Measurements from ENCODE around the gene TP53TG3. TPM values are rescaled to one million over a fixed set of nuclear protein-coding genes. Genes with fewer than 3 reads are reported as not detected.
"Not testable (repeated sequence)": the region's sequence is repeated elsewhere in the genome, so short reads cannot be mapped to it uniquely, and the experiment has no call there.

Gene TP53TG3
- polyA plus RNA-seq, 1 donor (not counting 4 experiments of a cell fraction or from before 2014, with no cell fraction given): not detected

DNA sequence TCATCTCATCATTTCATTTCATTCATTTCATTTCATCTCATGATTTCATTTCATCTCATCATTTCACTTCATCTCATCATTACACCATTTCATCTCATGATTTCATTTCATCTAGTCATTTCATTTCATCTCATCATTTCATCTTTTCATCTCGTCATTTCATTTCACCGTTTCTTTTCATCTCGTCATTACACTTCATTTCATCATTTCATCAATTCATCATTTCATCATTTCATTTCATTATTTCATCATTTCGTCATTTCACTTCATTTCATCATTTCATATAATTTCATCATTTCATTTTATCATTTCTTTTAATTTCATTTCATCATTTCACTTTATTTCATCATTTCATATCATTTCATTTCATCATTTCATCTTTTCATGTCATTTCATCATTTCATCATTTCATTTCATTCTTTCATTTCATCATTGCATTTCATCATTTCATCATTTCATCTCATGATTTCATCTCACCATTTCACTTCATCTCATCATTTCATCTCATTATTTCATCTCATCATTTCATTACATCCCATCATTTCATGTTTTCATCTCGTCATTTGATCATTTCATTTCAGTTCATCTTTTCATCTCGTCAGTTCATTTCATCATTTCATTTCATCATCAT is 30.6 kb downstream of the TP53TG3 start:
- H3K79me2 ChIP-seq (ENCODE audit: control insufficient read depth, insufficient read depth, low read length); H3K4me2 ChIP-seq (ENCODE audit: control insufficient read depth, extremely low read depth, insufficient read depth, low read depth, low read length); FAIRE-seq; H3K9ac ChIP-seq (ENCODE audit: control insufficient read depth, extremely low read depth, insufficient read depth, low read length); H3K4me3 ChIP-seq (ENCODE audit: control insufficient read depth in 2 of 3, extremely low read depth in 1 of 3, insufficient read depth in 2 of 3, low read depth in 1 of 3, low read length in 3 of 3); DNase-seq (ENCODE audit: low read depth, low spot score); H3K27me3 ChIP-seq (ENCODE audit: control insufficient read depth, extremely low read depth, insufficient read depth, low read length); H3K36me3 ChIP-seq (ENCODE audit: control insufficient read depth in 2 of 2, extremely low read depth in 1 of 2, insufficient read depth in 2 of 2, low read length in 2 of 2); H3K4me1 ChIP-seq (ENCODE audit: control insufficient read depth, extremely low read depth, insufficient read depth, low read length); H4K20me1 ChIP-seq (ENCODE audit: control insufficient read depth, extremely low read depth, insufficient read depth, low read length); H3K9me3 ChIP-seq (ENCODE audit: control insufficient read depth, low read depth, low read length); H3K27ac ChIP-seq (ENCODE audit: control insufficient read depth, insufficient read depth, low read length); H3K9me1 ChIP-seq (ENCODE audit: control insufficient read depth, extremely low read depth, insufficient read depth, low read length); dilution Hi-C loops (cut with MboI; ENCODE audit: extremely low pct_ligation_motif_present, low sequenced_read_pairs); H2AFZ ChIP-seq (ENCODE audit: control insufficient read depth, low read length): not testable (repeated sequence)

DNA sequence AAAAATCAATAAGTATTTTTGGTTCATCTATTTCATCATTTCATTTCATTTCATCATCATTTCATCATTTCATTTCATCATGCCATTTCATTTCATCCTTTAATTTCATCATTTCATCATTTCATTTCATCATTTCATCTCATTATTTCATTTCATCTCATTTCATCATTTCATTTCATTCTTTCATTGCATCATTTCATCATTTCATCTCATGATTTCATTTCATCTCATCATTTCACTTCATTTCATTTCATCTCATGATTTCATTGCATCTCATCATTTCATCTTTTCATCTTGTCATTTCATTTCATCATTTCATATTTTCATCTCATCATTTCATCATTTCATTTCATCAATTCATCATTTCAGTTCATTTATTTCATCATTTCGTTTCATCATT is 31.2 kb downstream of the TP53TG3 start:
- H3K9me1 ChIP-seq (ENCODE audit: control insufficient read depth, extremely low read depth, insufficient read depth, low read length); H2AFZ ChIP-seq (ENCODE audit: control insufficient read depth, low read length); H3K27me3 ChIP-seq (ENCODE audit: control insufficient read depth, extremely low read depth, insufficient read depth, low read length); H3K79me2 ChIP-seq (ENCODE audit: control insufficient read depth, insufficient read depth, low read length); dilution Hi-C loops (cut with MboI; ENCODE audit: extremely low pct_ligation_motif_present, low sequenced_read_pairs); H3K9ac ChIP-seq (ENCODE audit: control insufficient read depth, extremely low read depth, insufficient read depth, low read length); H3K9me3 ChIP-seq (ENCODE audit: control insufficient read depth, low read depth, low read length); DNase-seq (ENCODE audit: low read depth, low spot score); H4K20me1 ChIP-seq (ENCODE audit: control insufficient read depth, extremely low read depth, insufficient read depth, low read length); FAIRE-seq; H3K36me3 ChIP-seq (ENCODE audit: control insufficient read depth in 2 of 2, extremely low read depth in 1 of 2, insufficient read depth in 2 of 2, low read length in 2 of 2); H3K4me3 ChIP-seq (ENCODE audit: control insufficient read depth in 2 of 3, extremely low read depth in 1 of 3, insufficient read depth in 2 of 3, low read depth in 1 of 3, low read length in 3 of 3); H3K4me1 ChIP-seq (ENCODE audit: control insufficient read depth, extremely low read depth, insufficient read depth, low read length); H3K27ac ChIP-seq (ENCODE audit: control insufficient read depth, insufficient read depth, low read length); H3K4me2 ChIP-seq (ENCODE audit: control insufficient read depth, extremely low read depth, insufficient read depth, low read depth, low read length): not testable (repeated sequence)

DNA sequence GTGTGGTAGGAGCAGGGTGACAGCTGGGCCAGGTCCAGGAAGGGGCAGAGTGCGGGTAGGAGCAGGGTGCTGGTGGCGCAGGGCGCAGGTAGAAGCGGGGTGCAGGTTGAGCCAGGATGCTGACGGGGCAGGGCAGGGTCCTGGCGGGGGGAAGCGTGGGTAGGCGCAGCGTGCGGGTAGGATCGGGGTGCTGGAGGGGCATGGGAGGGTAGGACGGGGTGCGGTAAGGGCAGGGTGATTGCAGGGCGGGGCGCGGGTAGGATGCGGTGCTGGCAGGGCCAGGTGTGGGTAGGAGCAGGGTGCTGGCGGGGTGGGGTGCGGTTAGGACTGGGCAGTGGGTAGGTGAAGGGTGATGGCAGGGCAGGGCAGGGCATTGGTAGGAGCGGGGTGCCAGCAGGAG is 38.4 kb downstream of the TP53TG3 start:
- FAIRE-seq; H3K27ac ChIP-seq (ENCODE audit: control insufficient read depth, insufficient read depth, low read length); H3K4me2 ChIP-seq (ENCODE audit: control insufficient read depth, extremely low read depth, insufficient read depth, low read depth, low read length): not testable (repeated sequence)

DNA sequence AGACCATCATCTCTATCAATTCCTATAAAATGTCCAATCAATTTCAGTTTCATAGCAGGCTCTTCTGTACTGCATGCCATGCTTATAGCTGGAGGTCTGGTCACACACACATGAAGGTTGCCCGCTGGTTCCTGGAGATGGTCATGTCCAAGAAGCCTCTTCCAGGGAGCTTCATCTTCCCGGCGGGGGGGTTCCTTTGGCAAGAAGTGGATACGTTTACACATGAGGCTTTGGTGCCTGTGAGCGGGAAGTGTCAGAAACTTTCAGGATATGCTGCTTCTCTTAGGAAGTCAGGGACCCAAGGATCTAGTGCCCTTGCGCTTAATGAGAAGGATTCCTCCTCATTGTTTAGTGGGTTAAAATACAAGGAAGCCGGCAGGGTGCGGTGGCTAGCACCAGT is 43.9 kb downstream of the TP53TG3 start:
- dilution Hi-C loops (cut with MboI; ENCODE audit: extremely low pct_ligation_motif_present, low sequenced_read_pairs); H3K9ac ChIP-seq (ENCODE audit: control insufficient read depth, extremely low read depth, insufficient read depth, low read length); H3K4me2 ChIP-seq (ENCODE audit: control insufficient read depth, extremely low read depth, insufficient read depth, low read depth, low read length); H3K4me1 ChIP-seq (ENCODE audit: control insufficient read depth, extremely low read depth, insufficient read depth, low read length); H3K9me1 ChIP-seq (ENCODE audit: control insufficient read depth, extremely low read depth, insufficient read depth, low read length); H3K27me3 ChIP-seq (ENCODE audit: control insufficient read depth, extremely low read depth, insufficient read depth, low read length); H3K36me3 ChIP-seq (ENCODE audit: control insufficient read depth in 2 of 2, extremely low read depth in 1 of 2, insufficient read depth in 2 of 2, low read length in 2 of 2); FAIRE-seq; H3K79me2 ChIP-seq (ENCODE audit: control insufficient read depth, insufficient read depth, low read length); H3K9me3 ChIP-seq (ENCODE audit: control insufficient read depth, low read depth, low read length); H3K27ac ChIP-seq (ENCODE audit: control insufficient read depth, insufficient read depth, low read length); H2AFZ ChIP-seq (ENCODE audit: control insufficient read depth, low read length); DNase-seq (ENCODE audit: low read depth, low spot score); H3K4me3 ChIP-seq (ENCODE audit: control insufficient read depth in 2 of 3, extremely low read depth in 1 of 3, insufficient read depth in 2 of 3, low read depth in 1 of 3, low read length in 3 of 3); H4K20me1 ChIP-seq (ENCODE audit: control insufficient read depth, extremely low read depth, insufficient read depth, low read length): not testable (repeated sequence)

More for the DNA sequence above, 38.4 kb downstream of the TP53TG3 start:
- DNase-seq (ENCODE audit: low read depth, low spot score); H3K27me3 ChIP-seq (ENCODE audit: control insufficient read depth, extremely low read depth, insufficient read depth, low read length); H3K9me1 ChIP-seq (ENCODE audit: control insufficient read depth, extremely low read depth, insufficient read depth, low read length); H3K4me3 ChIP-seq (ENCODE audit: control insufficient read depth in 2 of 3, extremely low read depth in 1 of 3, insufficient read depth in 2 of 3, low read depth in 1 of 3, low read length in 3 of 3); H3K4me1 ChIP-seq (ENCODE audit: control insufficient read depth, extremely low read depth, insufficient read depth, low read length); H3K9me3 ChIP-seq (ENCODE audit: control insufficient read depth, low read depth, low read length); H3K9ac ChIP-seq (ENCODE audit: control insufficient read depth, extremely low read depth, insufficient read depth, low read length); H3K36me3 ChIP-seq (ENCODE audit: control insufficient read depth in 2 of 2, extremely low read depth in 1 of 2, insufficient read depth in 2 of 2, low read length in 2 of 2); H2AFZ ChIP-seq (ENCODE audit: control insufficient read depth, low read length); H4K20me1 ChIP-seq (ENCODE audit: control insufficient read depth, extremely low read depth, insufficient read depth, low read length); dilution Hi-C loops (cut with MboI; ENCODE audit: extremely low pct_ligation_motif_present, low sequenced_read_pairs); H3K79me2 ChIP-seq (ENCODE audit: control insufficient read depth, insufficient read depth, low read length): not testable (repeated sequence)
